Pancreas (tissue), 10 donors: Measurements from ENCODE around the gene PDCD4. TPM values are rescaled to one million over a fixed set of nuclear protein-coding genes. Genes with fewer than 3 reads are reported as not detected.
A peak's percentile ranks its signal among the peaks of the same experiment; 100 is the strongest.

ENCODE experiments used
- ATAC-seq, 4 donors: fragments of 200-7000 bp; cut with Tn5 transposase; one replicate each; pipeline versions ENCODE4 v1.8.0 to v1.9.1; 2020; ENCODE audit warnings: mild to moderate bottlenecking in 4 of 4, moderate library complexity in 4 of 4
- DNase-seq, 6 donors: peaks; one replicate each; pipeline ENCODE4 v3.0.0-alpha.2; 2020
- FAIRE-seq: peaks from 2 replicates; lab custom pipeline; 2012; peaks lifted over from hg19 to GRCh38; lab: Jason Lieb, UNC
- H3K27ac ChIP-seq, 4 donors: fragments of 200-600 bp; sonication (generic); 1 replicate in 3 of 4; 2 replicates in 1 of 4; pipeline versions ENCODE4 v1.5.0 to v1.8.0; 2020
- H3K27me3 ChIP-seq, 4 donors: fragments of 200-600 bp; one replicate each; pipeline ENCODE4 v1.8.0; 2021
- H3K36me3 ChIP-seq, 3 donors: fragments of 200-600 bp; sonication (generic) in 1 of 3; one replicate each; pipeline versions ENCODE4 v1.5.0 to v1.8.0; 2020 to 2021
- H3K4me1 ChIP-seq, 3 donors: fragments of 200-600 bp; one replicate each; pipeline ENCODE4 v1.8.0; 2021
- H3K4me3 ChIP-seq, 4 donors: fragments of 200-600 bp; sonication (generic) in 2 of 4; one replicate each; pipeline versions ENCODE4 v1.5.0 to v1.8.0; 2020 to 2021
- H3K9me3 ChIP-seq, 4 donors: fragments of 200-600 bp; one replicate each; pipeline ENCODE4 v1.8.0; 2021
- CTCF ChIP-seq, 4 donors: fragments of 200-600 bp; sonication (generic) in 3 of 4; IDR thresholded peaks; one replicate each; pipeline versions ENCODE4 v1.5.0 to v1.8.0; 2021; ENCODE audit warnings: antibody characterized with exemption in 4 of 4
- WGBS, 2 donors: extraction: QIAGEN DNeasy Blood & Tissue Kit; methylation state at CpG; one replicate each; pipeline ENCODE4 v1.1.7; 2013; 5-methylcytosine and 5-hydroxymethylcytosine counted together
- intact Hi-C, 3 donors: fragments of 100-400 bp; cut with DNase I; formaldehyde crosslinking; loops; one replicate each; pipeline versions ENCODE4 v1.11.1 to v1.14.2; 2022
- polyA plus RNA-seq, 2 donors: library from polyadenylated mRNA; stranded (reverse); fragments of 200-250 nt; gene quantifications; one replicate each; pipeline ENCODE4 v1.2.3, GENCODE V29; 2013
- total RNA-seq, 6 donors: library from RNA; stranded (reverse); fragmentation: NEBNext Ultra II Directional in 4 of 6; extraction: Animal tissue kit (Norgen Biotek cat#: 25700) in 4 of 6; gene quantifications; one replicate each; pipeline versions ENCODE4 v1.2.1 to v1.2.4, GENCODE V29; 2021 to 2023
- donor health status: healthy with polysubstance abuse.
- donor health status: DM: no; HTN: no; CAD: no; lungs with moderate emphysema.
- donor health status: DM: no; HTN: no; CAD: no.
- donor health status: control.
- donor health status: control.
- donor health status: Bipolar disorder and iron deficiency.
- donor health status: DM: yes; HTN: yes; CAD: no.
- donor health status: DM: no; HTN: no; CAD: no.
- donor health status: DM: no; HTN: no; CAD: no.
- donor health status: DM: yes; HTN: yes; CAD: no.

PDCD4 gene
- total and polyA plus RNA-seq, 8 donors, result 283 to 679 (median 458) TPM

GRCh38 chr10:110885932-110886674 lies 14.4 kb downstream of the PDCD4 start:
- H3K4me1 ChIP-seq, result peaks cover 0 to 52% (median 38%) of the 10 kb centered on the region in 3 donors
- peak overlapping the region in 2 of 4 donors; percentile 6 to 19 for H3K4me3 ChIP-seq
- ATAC-seq (peak; percentile 3 to 21 (median 10)), FAIRE-seq (peak; percentile 66), DNase-seq (no peak)
- no peaks in the 10 kb centered on the region for H3K27me3 ChIP-seq
- peak overlapping the region in 2 of 4 donors; percentile 99 to 100 for H3K27ac ChIP-seq
- 19 to 24% methylated on average over 5 of the region's 5 CpGs for WGBS, 2 donors
- no peak for TF ChIP-seq CTCF (IDR thresholded peaks at IDR 0.05)
- intact Hi-C loops, result no loop called here
- H3K9me3 ChIP-seq, result no peaks in the 10 kb centered on the region
- peaks cover 0 to 97% (median 23%) of the 10 kb centered on the region in 3 donors for H3K36me3 ChIP-seq

- no peak for FAIRE-seq
- TF ChIP-seq CTCF (IDR thresholded peaks at IDR 0.05), result no peak
- Histone ChIP-seq H3K9me3 (no peaks in the 10 kb centered on the region), H3K4me1 (peaks cover 10 to 53% (median 49%) of the 10 kb centered on the region in 3 donors), H3K27me3 (no peaks in the 10 kb centered on the region), H3K27ac (peak overlapping the region in 2 of 4 donors; percentile 19 to 99), H3K36me3 (peaks cover 0 to 100% (median 23%) of the 10 kb centered on the region in 3 donors), H3K4me3 (peak overlapping the region in 1 of 4 donors; percentile 19)
- DNase-seq, result no peak
- intact Hi-C loops, result no loop called here
- no peak for ATAC-seq
- 36 to 43% methylated on average over 1 of the region's 1 CpG for WGBS, 2 donors
These were observed 15.8 kb downstream of the PDCD4 start for GRCh38 chr10:110887560-110887959.

- no peak for TF ChIP-seq CTCF (IDR thresholded peaks at IDR 0.05)
- WGBS, 2 donors, result 43 to 52% methylated on average over 3 of the region's 3 CpGs
- Histone ChIP-seq H3K27me3 (no peaks in the 10 kb centered on the region), H3K4me1 (peaks cover 25 to 68% (median 65%) of the 10 kb centered on the region in 3 donors), H3K9me3 (no peaks in the 10 kb centered on the region), H3K27ac (no peak overlapping the region), H3K36me3 (peaks cover 0 to 100% (median 46%) of the 10 kb centered on the region in 3 donors), H3K4me3 (peak overlapping the region in 1 of 4 donors; percentile 6)
- FAIRE-seq, result no peak
- no peak for DNase-seq
- intact Hi-C loops, result loop anchor here in 1 of 3 donors (10.0 kb wide), 1 partner anchor 148 kb away; no protein-coding TSS in a partner anchor
- ATAC-seq, result peak in 2 of 4 donors; percentile 1 to 14
These were observed 21.0 kb downstream of the PDCD4 start for GRCh38 chr10:110892602-110893288.

- peaks cover 0 to 99% (median 46%) of the 10 kb centered on the region in 3 donors for H3K36me3 ChIP-seq
- peak; percentile 23 to 72 (median 57) for ATAC-seq
- intact Hi-C loops, result loop anchor here in 1 of 3 donors (10.0 kb wide), 1 partner anchor 149 kb away; no protein-coding TSS in a partner anchor
- DNase-seq, result no peak
- 11% methylated on average over 4 of the region's 4 CpGs for WGBS, 2 donors
- peak; percentile 92 for FAIRE-seq
- peaks cover 32 to 77% (median 59%) of the 10 kb centered on the region in 3 donors for H3K4me1 ChIP-seq
- no peaks in the 10 kb centered on the region for H3K27me3 ChIP-seq
- no peak overlapping the region for H3K4me3 ChIP-seq
- peak in 3 of 4 donors; percentile 16 to 41 (median 39) for TF ChIP-seq CTCF (IDR thresholded peaks at IDR 0.05)
- H3K9me3 ChIP-seq, result no peaks in the 10 kb centered on the region
- H3K27ac ChIP-seq, result peak overlapping the region in 2 of 4 donors; percentile 3 to 10
These were observed 21.9 kb downstream of the PDCD4 start for GRCh38 chr10:110893559-110894179.
